GM21717 (cell line): ENCODE results near the gene CX3CL1.

Experiments
- ATAC-seq: cut with Tn5 transposase; IDR thresholded peaks from one replicate; pipeline ENCODE4 v1.9.1; 2021; ENCODE audit warnings: mild to moderate bottlenecking, moderate library complexity; ENCODE audit not compliant: unreplicated experiment

The CX3CL1 gene

GRCh38 chr16:57403965-57404817 is 31.9 kb downstream of the CX3CL1 start, which contains the start of gene CCL17:
CCL17 (plus strand) TSS chr16:57404767; CDS start chr16:57413933, 9,166 bp downstream.
- no peak for ATAC-seq

- ATAC-seq, result no peak
These were observed 32.8 kb downstream of the CX3CL1 start for GRCh38 chr16:57405097-57405496.

GRCh38 chr16:57406881-57407280 is 34.6 kb downstream of the CX3CL1 start:
- ATAC-seq, result no peak

GRCh38 chr16:57407521-57408353 is 35.4 kb downstream of the CX3CL1 start:
- no peak for ATAC-seq

GRCh38 chr16:57409065-57409464 is 36.8 kb downstream of the CX3CL1 start:
- ATAC-seq, result no peak

GRCh38 chr16:57409870-57410587 is 37.7 kb downstream of the CX3CL1 start:
- no peak for ATAC-seq

- ATAC-seq, result no peak
These were observed 39.2 kb downstream of the CX3CL1 start for GRCh38 chr16:57411362-57411976.

GRCh38 chr16:57412584-57412983 is 40.3 kb downstream of the CX3CL1 start:
- ATAC-seq, result no peak

GRCh38 chr16:57413301-57413730 is 41.0 kb downstream of the CX3CL1 start:
- ATAC-seq, result peak; percentile 71

GRCh38 chr16:57413733-57414132 is 41.4 kb downstream of the CX3CL1 start:
- ATAC-seq, result no peak

- ATAC-seq, result no peak
These were observed 43.8 kb downstream of the CX3CL1 start for GRCh38 chr16:57416084-57416483.

GRCh38 chr16:57419506-57419905 is 47.2 kb downstream of the CX3CL1 start:
- ATAC-seq, result no peak

GRCh38 chr16:57422026-57422944 is 50.0 kb downstream of the CX3CL1 start:
- ATAC-seq, result no peak

- ATAC-seq, result no peak
These were observed 50.9 kb downstream of the CX3CL1 start for GRCh38 chr16:57423152-57423551.

GRCh38 chr16:57424583-57424982 is 52.3 kb downstream of the CX3CL1 start:
- ATAC-seq, result no peak

- no peak for ATAC-seq
These were observed 54.1 kb downstream of the CX3CL1 start for GRCh38 chr16:57426356-57426755.

GRCh38 chr16:57427307-57427706 is 55.0 kb downstream of the CX3CL1 start:
- ATAC-seq, result no peak

- no peak for ATAC-seq
These were observed 55.5 kb downstream of the CX3CL1 start for GRCh38 chr16:57427824-57428223.

- no peak for ATAC-seq
These were observed 58.7 kb downstream of the CX3CL1 start for GRCh38 chr16:57430955-57431354.

- ATAC-seq, result no peak
These were observed 60.2 kb downstream of the CX3CL1 start for GRCh38 chr16:57432505-57432904.
